Neural cell (in vitro differentiated cells): ENCODE measurements around the gene RNF25. TPM values are rescaled to one million over a fixed set of nuclear protein-coding genes. Genes with fewer than 3 reads are reported as not detected.

Experiments used
- H2AFZ ChIP-seq: fragments of 200-600, 300-800 bp; sonication (generic), shearing (Covaris generic); 2 replicates; pipeline ENCODE4 v1.6.0; 2014; ENCODE audit warnings: low read depth, mild to moderate bottlenecking, antibody characterized with exemption, low read length, moderate library complexity
- H3F3A ChIP-seq: fragments of 200-600 bp; shearing (Covaris generic); 2 replicates; pipeline ENCODE4 v1.6.1; 2016; ENCODE audit warnings: mild to moderate bottlenecking, moderate library complexity, mixed read lengths, antibody characterized with exemption, low read length; ENCODE audit not compliant: insufficient read depth, poor library complexity, severe bottlenecking
- H3K27ac ChIP-seq: fragments of 200-600, 300-800 bp; sonication (generic), shearing (Covaris generic); 2 replicates; pipeline ENCODE4 v1.5.1; 2014; ENCODE audit warnings: mild to moderate bottlenecking, low read length, moderate library complexity
- H3K27me3 ChIP-seq: fragments of 300-800, 200-600 bp; sonication (generic), shearing (Covaris generic); 2 replicates; pipeline ENCODE4 v1.6.0; 2014; ENCODE audit warnings: mild to moderate bottlenecking, low read depth, low read length, moderate library complexity; ENCODE audit not compliant: insufficient read depth
- H3K36me3 ChIP-seq: fragments of 300-800, 200-600 bp; sonication (generic), shearing (Covaris generic); 2 replicates; pipeline ENCODE4 v1.5.1; 2014; ENCODE audit warnings: mild to moderate bottlenecking, antibody characterized with exemption, low read length, moderate library complexity; ENCODE audit not compliant: insufficient read depth
- H3K4me2 ChIP-seq: fragments of 300-800, 200-600 bp; sonication (generic), shearing (Covaris generic); 2 replicates; pipeline ENCODE4 v1.6.0; 2014; ENCODE audit warnings: mild to moderate bottlenecking, low read length
- H3K4me3 ChIP-seq: fragments of 300-800, 200-600 bp; sonication (generic), shearing (Covaris generic); 2 replicates; pipeline ENCODE4 v1.5.1; 2014; ENCODE audit warnings: mild to moderate bottlenecking, low read length, moderate library complexity
- H3K79me2 ChIP-seq: fragments of 200-600 bp; shearing (Covaris generic); replicated peaks from 2 replicates; pipeline ENCODE4 v1.6.0; 2014; ENCODE audit warnings: mild to moderate bottlenecking, low read length, moderate library complexity; ENCODE audit not compliant: insufficient read depth
- H3K9ac ChIP-seq: fragments of 300-800, 200-600 bp; sonication (generic), shearing (Covaris generic); 2 replicates; pipeline ENCODE4 v1.6.1; 2016; ENCODE audit warnings: mild to moderate bottlenecking, low read length, mixed read lengths
- H3K9me2 ChIP-seq: fragments of 200-600 bp; shearing (Covaris generic); 2 replicates; pipeline ENCODE4 v1.6.1; 2016; ENCODE audit warnings: mild to moderate bottlenecking, low read length, mixed read lengths; ENCODE audit not compliant: insufficient read depth
- H3K9me3 ChIP-seq: fragments of 200-600, 300-800 bp; sonication (generic), shearing (Covaris generic); 2 replicates; pipeline ENCODE4 v1.6.1; 2016; ENCODE audit warnings: mild to moderate bottlenecking, mixed run types, low read length, moderate library complexity, mixed read lengths
- H4K20me1 ChIP-seq: fragments of 200-600 bp; shearing (Covaris generic); 2 replicates; pipeline ENCODE4 v1.6.1; 2016; ENCODE audit warnings: mild to moderate bottlenecking, mixed run types; ENCODE audit not compliant: insufficient read depth
- EP300 ChIP-seq: fragments of 450-650 bp; conservative IDR thresholded peaks from 2 replicates; pipeline ENCODE4 v1.6.1; 2014; ENCODE audit warnings: antibody characterized with exemption, mild to moderate bottlenecking, moderate library complexity; ENCODE audit not compliant: poor library complexity, severe bottlenecking
- EZH2 ChIP-seq: fragments of 200-600, 300-800 bp; shearing (Covaris generic), sonication (generic); IDR thresholded peaks from 2 replicates; pipeline ENCODE4 v1.6.1; 2014; ENCODE audit warnings: antibody characterized with exemption, low read length, borderline replicate concordance, mild to moderate bottlenecking; ENCODE audit not compliant: insufficient read depth, poor library complexity, severe bottlenecking
- MXI1 ChIP-seq: fragments of 450-650 bp; conservative IDR thresholded peaks from 2 replicates; pipeline ENCODE4 v1.6.1; 2014; ENCODE audit warnings: antibody characterized with exemption, mild to moderate bottlenecking; ENCODE audit not compliant: poor library complexity, severe bottlenecking
- POLR2AphosphoS5 ChIP-seq: IDR thresholded peaks from 2 replicates; pipeline ENCODE4 v1.6.1; 2012
- RAD21 ChIP-seq: fragments of 450-650 bp; conservative IDR thresholded peaks from 2 replicates; pipeline ENCODE4 v1.6.1; 2014; ENCODE audit warnings: antibody characterized with exemption, mild to moderate bottlenecking, moderate library complexity
- REST ChIP-seq: IDR thresholded peaks from 2 replicates; pipeline ENCODE4 v1.6.1; 2012; ENCODE audit warnings: borderline replicate concordance
- SMC3 ChIP-seq: fragments of 450-650 bp; conservative IDR thresholded peaks from 2 replicates; pipeline ENCODE4 v1.6.1; 2014; ENCODE audit warnings: antibody characterized with exemption, mild to moderate bottlenecking, moderate library complexity; ENCODE audit not compliant: poor library complexity
- TAF1 ChIP-seq: IDR thresholded peaks from 2 replicates; pipeline ENCODE4 v1.6.1; 2012; ENCODE audit warnings: low read depth
- polyA plus RNA-seq: library from polyadenylated mRNA; depleted of rRNA; stranded (reverse); fragments of >200 nt; gene quantifications from 2 replicates; pipeline ENCODE4 v1.2.3, GENCODE V29; 2014
- TF ChIP-seq, protein P1 (sequence below): fragments of 450-650 bp; IDR thresholded peaks from 2 replicates; pipeline ENCODE4 v1.5.1; 2014; ENCODE audit warnings: antibody characterized with exemption, mild to moderate bottlenecking, moderate library complexity; ENCODE audit not compliant: poor library complexity, severe bottlenecking

The RNF25 gene
- polyA plus RNA-seq, 1 donor from 2014 or later: 86.0 TPM

DNA sequence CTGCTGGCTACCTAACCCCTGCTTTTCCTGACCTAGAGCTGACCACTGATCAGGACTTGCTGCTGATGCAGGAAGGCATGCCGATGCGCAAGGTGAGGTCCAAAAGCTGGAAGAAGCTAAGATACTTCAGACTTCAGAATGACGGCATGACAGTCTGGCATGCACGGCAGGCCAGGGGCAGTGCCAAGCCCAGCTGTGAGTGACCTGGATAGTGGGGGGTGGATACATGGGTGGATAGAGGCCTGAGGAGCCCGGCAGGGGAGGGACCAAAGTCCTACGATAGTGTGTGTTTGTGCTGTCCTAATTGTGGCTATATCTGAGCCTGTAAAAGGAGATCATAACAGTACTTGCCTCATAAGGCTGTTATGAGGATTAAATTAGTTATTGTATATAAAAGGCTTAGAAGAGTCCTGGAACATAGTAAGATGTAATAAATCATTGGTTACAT, 55.9 kb downstream of the RNF25 start:
- Histone ChIP-seq H3K79me2 (no peaks in the 10 kb centered on the region), H3K9ac (no peak overlapping the region), H3K9me3 (no peaks in the 10 kb centered on the region), H3K27me3 (no peaks in the 10 kb centered on the region), H2AFZ (no peak overlapping the region), H3K9me2 (no peaks in the 10 kb centered on the region), H3K27ac (no peak overlapping the region), H3K4me2 (no peak overlapping the region), H3K36me3 (no peaks in the 10 kb centered on the region), H4K20me1 (no peaks in the 10 kb centered on the region), H3K4me3 (no peak overlapping the region), H3F3A (no peaks in the 10 kb centered on the region)
- TF ChIP-seq MXI1: no peak
- no peak for TF ChIP-seq TAF1
- no peak for TF ChIP-seq EP300
- TF ChIP-seq RAD21: no peak
- no peak for TF ChIP-seq EZH2
- no peak for TF ChIP-seq POLR2AphosphoS5
- no peak for TF ChIP-seq SMC3
- TF ChIP-seq REST: no peak
- TF ChIP-seq, protein P1, sequence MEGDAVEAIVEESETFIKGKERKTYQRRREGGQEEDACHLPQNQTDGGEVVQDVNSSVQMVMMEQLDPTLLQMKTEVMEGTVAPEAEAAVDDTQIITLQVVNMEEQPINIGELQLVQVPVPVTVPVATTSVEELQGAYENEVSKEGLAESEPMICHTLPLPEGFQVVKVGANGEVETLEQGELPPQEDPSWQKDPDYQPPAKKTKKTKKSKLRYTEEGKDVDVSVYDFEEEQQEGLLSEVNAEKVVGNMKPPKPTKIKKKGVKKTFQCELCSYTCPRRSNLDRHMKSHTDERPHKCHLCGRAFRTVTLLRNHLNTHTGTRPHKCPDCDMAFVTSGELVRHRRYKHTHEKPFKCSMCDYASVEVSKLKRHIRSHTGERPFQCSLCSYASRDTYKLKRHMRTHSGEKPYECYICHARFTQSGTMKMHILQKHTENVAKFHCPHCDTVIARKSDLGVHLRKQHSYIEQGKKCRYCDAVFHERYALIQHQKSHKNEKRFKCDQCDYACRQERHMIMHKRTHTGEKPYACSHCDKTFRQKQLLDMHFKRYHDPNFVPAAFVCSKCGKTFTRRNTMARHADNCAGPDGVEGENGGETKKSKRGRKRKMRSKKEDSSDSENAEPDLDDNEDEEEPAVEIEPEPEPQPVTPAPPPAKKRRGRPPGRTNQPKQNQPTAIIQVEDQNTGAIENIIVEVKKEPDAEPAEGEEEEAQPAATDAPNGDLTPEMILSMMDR: no peak

Other genes with a start within 250 kb of the RNF25 start
- gene USP37, start 103.7 kb downstream of the RNF25 start, polyA plus RNA-seq: 16.5 and 20.2 TPM in 2 replicates
- 72.1 and 94.7 TPM in 2 replicates for gene CNOT9, start 103.2 kb downstream of the RNF25 start, polyA plus RNA-seq
- gene PLCD4, start 64.1 kb downstream of the RNF25 start, polyA plus RNA-seq: 4.9 and 9.3 TPM in 2 replicates
- 4.8 and 6.4 TPM in 2 replicates for gene ZNF142, start 12.4 kb downstream of the RNF25 start, polyA plus RNA-seq
- 75.8 and 98.0 TPM in 2 replicates for gene BCS1L, start 12.3 kb downstream of the RNF25 start, polyA plus RNA-seq
- gene STK36, start 84 bp upstream of the RNF25 start, polyA plus RNA-seq: 61.5 and 69.7 TPM in 2 replicates
- gene TTLL4, start 38.8 kb upstream of the RNF25 start, polyA plus RNA-seq: 5.3 and 12.7 TPM in 2 replicates
- 0.90 TPM in 1 of 2 replicates, not detected in the other for gene CYP27A1, start 110.1 kb upstream of the RNF25 start, polyA plus RNA-seq
- not detected in 2 replicates for gene PRKAG3, start 159.8 kb upstream of the RNF25 start, polyA plus RNA-seq
- not detected in 2 replicates for gene WNT6, start 187.8 kb upstream of the RNF25 start, polyA plus RNA-seq
- 0.14 and 0.20 TPM in 2 replicates for gene WNT10A, start 208.8 kb upstream of the RNF25 start, polyA plus RNA-seq